HL-60 (cell line): ENCODE measurements around the gene GBGT1.

Experiments used
- CTCF ChIP-seq: IDR thresholded peaks from one replicate; pipeline ENCODE4 v1.5.1; 2011; ENCODE audit warnings: low read length, control low read depth, inconsistent platforms; ENCODE audit not compliant: insufficient read depth
- POLR2AphosphoS5 ChIP-seq: IDR thresholded peaks from 2 replicates; pipeline ENCODE4 v1.6.1; 2012; ENCODE audit warnings: low read depth
- REST ChIP-seq: IDR thresholded peaks from 2 replicates; pipeline ENCODE4 v1.6.1; 2012; ENCODE audit warnings: low read depth; ENCODE audit not compliant: insufficient replicate concordance

GRCh38 chr9:133148199-133149129, 15.2 kb downstream of the GBGT1 start:
- TF ChIP-seq CTCF (no peak), POLR2AphosphoS5 (peak; percentile 69), REST (no peak)
